HepG2 (cell line): ENCODE results near the gene KAZALD1. TPM values are rescaled to one million over a fixed set of nuclear protein-coding genes. Genes with fewer than 3 reads are reported as not detected.

Source experiments
- ARNT ChIP-seq: fragments of 450-650 bp; IDR thresholded peaks from 2 replicates; pipeline ENCODE4 v1.6.1; 2017
- ASH2L ChIP-seq: fragments of 300-600, 200-600 bp; sonication (generic); IDR thresholded peaks from 2 replicates; pipeline ENCODE4 v1.7.0; 2017; ENCODE audit warnings: low read depth, mild to moderate bottlenecking, moderate library complexity, mixed read lengths, low read length; ENCODE audit not compliant: insufficient read length
- CBX2 ChIP-seq, 2 experiments: fragments of 200-600 bp in 1 of 2; sonication (generic); formaldehyde crosslinking in 1 of 2; IDR thresholded peaks; 2 replicates each; pipeline versions ENCODE4 v1.7.0 to v1.8.1; 2018 to 2022; ENCODE audit warnings: low read depth in 2 of 2, low read length in 1 of 2, mild to moderate bottlenecking in 1 of 2, missing genetic modification reagents in 1 of 2
- ELF4 ChIP-seq: sonication (generic); formaldehyde crosslinking; IDR thresholded peaks from 2 replicates; pipeline ENCODE4 v1.5.0; 2020; ENCODE audit warnings: missing genetic modification reagents, mild to moderate bottlenecking, moderate library complexity, borderline replicate concordance
- HDAC2 ChIP-seq: sonication (generic); formaldehyde crosslinking; IDR thresholded peaks from 2 replicates; pipeline ENCODE4 v1.4.0; 2020; ENCODE audit warnings: missing genetic modification reagents
- KDM2A ChIP-seq: sonication (generic); formaldehyde crosslinking; IDR thresholded peaks from 2 replicates; pipeline ENCODE4 v1.4.0; 2020; ENCODE audit warnings: low read depth, missing genetic modification reagents, borderline replicate concordance
- KMT2A ChIP-seq: sonication (generic); formaldehyde crosslinking; IDR thresholded peaks from 2 replicates; pipeline ENCODE4 v1.4.0; 2020; ENCODE audit warnings: missing genetic modification reagents
- NBN ChIP-seq: fragments of 450-650 bp; conservative IDR thresholded peaks from 2 replicates; pipeline ENCODE4 v1.6.1; 2017
- SMARCC2 ChIP-seq: fragments of 450-650 bp; IDR thresholded peaks from 2 replicates; pipeline ENCODE4 v1.6.1; 2017; ENCODE audit warnings: antibody characterized with exemption, mild to moderate bottlenecking
- ZMYM2 ChIP-seq: sonication (generic); formaldehyde crosslinking; IDR thresholded peaks from 2 replicates; pipeline ENCODE4 v1.8.0; 2022; ENCODE audit warnings: mild to moderate bottlenecking, missing genetic modification reagents
- ZNF34 ChIP-seq: sonication (generic); formaldehyde crosslinking; IDR thresholded peaks from 2 replicates; pipeline ENCODE4 v1.4.0; 2020; ENCODE audit warnings: mild to moderate bottlenecking, missing genetic modification reagents, borderline replicate concordance
- ZNF44 ChIP-seq: sonication (generic); formaldehyde crosslinking; IDR thresholded peaks from 2 replicates; pipeline ENCODE4 v1.5.1; 2020; ENCODE audit warnings: mild to moderate bottlenecking, missing genetic modification reagents
- ZNF550 ChIP-seq: sonication (generic); formaldehyde crosslinking; IDR thresholded peaks from 2 replicates; pipeline ENCODE4 v1.4.0; 2020; ENCODE audit warnings: mild to moderate bottlenecking, missing genetic modification reagents, borderline replicate concordance
- polyA plus RNA-seq, 8 experiments: library from polyadenylated mRNA; depleted of rRNA in 3 of 8; stranded (reverse) in 7 of 8; unstranded in 1 of 8; fragments of >200 nt; fragmentation: Illumina TruSeq in 4 of 8; extraction: Trizol in 4 of 8; gene quantifications; 2 replicates each; pipeline versions ENCODE4 v1.2.1 to v1.2.3, GENCODE V29; 2011 to 2016; ENCODE audit warnings: low read depth in 4 of 8, missing spikeins in 1 of 8, mixed read lengths in 1 of 8; ENCODE audit not compliant: insufficient read depth in 1 of 8
- total RNA-seq, 5 experiments: library from RNA; depleted of rRNA; stranded (reverse); fragments of >200 nt; fragmentation: Illumina TruSeq; extraction: Trizol; gene quantifications; 2 replicates each; pipeline ENCODE4 v1.2.3, GENCODE V29; 2016; ENCODE audit warnings: low read depth in 1 of 5
- TF ChIP-seq, protein P1 (sequence below): sonication (generic); formaldehyde crosslinking; IDR thresholded peaks from 2 replicates; pipeline ENCODE4 v1.8.1; 2022; ENCODE audit warnings: low read depth, mild to moderate bottlenecking, missing genetic modification reagents
- TF ChIP-seq, protein P2 (sequence below): sonication (generic); formaldehyde crosslinking; IDR thresholded peaks from 2 replicates; pipeline ENCODE4 v1.4.0; 2020; ENCODE audit warnings: missing genetic modification reagents
- TF ChIP-seq, protein P3 (sequence below): sonication (generic); formaldehyde crosslinking; IDR thresholded peaks from 2 replicates; pipeline ENCODE4 v1.5.0; 2020; ENCODE audit warnings: missing genetic modification reagents
- TF ChIP-seq, protein P4 (sequence below): sonication (generic); formaldehyde crosslinking; IDR thresholded peaks from 2 replicates; pipeline ENCODE4 v1.4.0; 2020; ENCODE audit warnings: mild to moderate bottlenecking, missing genetic modification reagents
- TF ChIP-seq, protein P5 (sequence below): sonication (generic); formaldehyde crosslinking; IDR thresholded peaks from 2 replicates; pipeline ENCODE4 v1.5.0; 2020; ENCODE audit warnings: missing genetic modification reagents
- TF ChIP-seq, protein P6 (sequence below): sonication (generic); formaldehyde crosslinking; IDR thresholded peaks from 2 replicates; pipeline ENCODE4 v1.8.1; 2023; ENCODE audit warnings: mild to moderate bottlenecking, moderate library complexity, missing genetic modification reagents
- TF ChIP-seq, protein P7 (sequence below): sonication (generic); formaldehyde crosslinking; IDR thresholded peaks from 2 replicates; pipeline ENCODE4 v1.4.0; 2020; ENCODE audit warnings: mild to moderate bottlenecking, missing genetic modification reagents

KAZALD1 gene
- total and polyA plus RNA-seq, 2 of the 13 experiments (the other 11 are each of a cell fraction or from before 2014, with no cell fraction given) = 16.7 to 27.7 TPM

DNA sequence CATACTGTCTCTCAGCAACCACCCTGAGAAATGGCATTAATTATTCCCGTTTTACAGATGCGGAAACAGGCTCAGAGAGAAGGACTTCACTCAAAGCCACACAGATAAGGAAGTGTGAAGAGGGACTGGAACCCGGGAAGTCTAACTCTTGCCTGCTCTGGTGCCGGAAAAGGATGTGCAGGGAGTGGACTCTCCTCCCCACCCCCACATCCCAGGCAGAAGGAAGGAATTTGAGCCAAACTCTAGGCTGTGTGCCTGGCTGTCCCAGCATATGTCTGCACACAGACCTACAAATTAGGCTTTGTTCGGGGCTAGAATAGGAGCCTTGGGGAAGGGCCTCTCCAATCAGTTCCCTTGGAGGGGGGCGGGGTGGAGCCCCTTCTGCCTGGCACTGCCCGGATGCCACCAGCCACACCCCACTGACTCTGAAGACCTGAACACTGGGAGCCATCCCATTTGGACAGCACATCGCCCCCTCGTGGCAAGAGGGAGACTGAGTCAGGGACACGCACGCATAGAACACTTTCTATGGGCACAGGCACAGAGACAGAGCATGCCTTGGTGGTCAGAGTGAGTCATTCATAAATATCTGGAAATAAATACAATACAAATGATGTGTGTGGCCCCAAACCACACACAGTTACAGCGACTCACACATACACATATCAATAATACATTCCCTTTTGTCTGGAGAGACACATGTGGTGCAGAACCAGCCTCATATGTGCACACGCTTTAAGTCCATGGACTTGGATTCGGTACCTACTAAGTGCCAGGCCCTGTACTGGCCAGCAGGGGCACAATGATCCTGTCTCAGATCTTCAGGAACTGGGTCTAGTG is 49.0 kb upstream of the KAZALD1 start (continued):
- TF ChIP-seq, protein P1, sequence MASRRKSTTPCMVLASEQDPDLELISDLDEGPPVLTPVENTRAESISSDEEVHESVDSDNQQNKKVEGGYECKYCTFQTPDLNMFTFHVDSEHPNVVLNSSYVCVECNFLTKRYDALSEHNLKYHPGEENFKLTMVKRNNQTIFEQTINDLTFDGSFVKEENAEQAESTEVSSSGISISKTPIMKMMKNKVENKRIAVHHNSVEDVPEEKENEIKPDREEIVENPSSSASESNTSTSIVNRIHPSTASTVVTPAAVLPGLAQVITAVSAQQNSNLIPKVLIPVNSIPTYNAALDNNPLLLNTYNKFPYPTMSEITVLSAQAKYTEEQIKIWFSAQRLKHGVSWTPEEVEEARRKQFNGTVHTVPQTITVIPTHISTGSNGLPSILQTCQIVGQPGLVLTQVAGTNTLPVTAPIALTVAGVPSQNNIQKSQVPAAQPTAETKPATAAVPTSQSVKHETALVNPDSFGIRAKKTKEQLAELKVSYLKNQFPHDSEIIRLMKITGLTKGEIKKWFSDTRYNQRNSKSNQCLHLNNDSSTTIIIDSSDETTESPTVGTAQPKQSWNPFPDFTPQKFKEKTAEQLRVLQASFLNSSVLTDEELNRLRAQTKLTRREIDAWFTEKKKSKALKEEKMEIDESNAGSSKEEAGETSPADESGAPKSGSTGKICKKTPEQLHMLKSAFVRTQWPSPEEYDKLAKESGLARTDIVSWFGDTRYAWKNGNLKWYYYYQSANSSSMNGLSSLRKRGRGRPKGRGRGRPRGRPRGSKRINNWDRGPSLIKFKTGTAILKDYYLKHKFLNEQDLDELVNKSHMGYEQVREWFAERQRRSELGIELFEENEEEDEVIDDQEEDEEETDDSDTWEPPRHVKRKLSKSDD (CRISPR knock-in tag) = no peak
- no peak for TF ChIP-seq ZNF34
- TF ChIP-seq, protein P2, sequence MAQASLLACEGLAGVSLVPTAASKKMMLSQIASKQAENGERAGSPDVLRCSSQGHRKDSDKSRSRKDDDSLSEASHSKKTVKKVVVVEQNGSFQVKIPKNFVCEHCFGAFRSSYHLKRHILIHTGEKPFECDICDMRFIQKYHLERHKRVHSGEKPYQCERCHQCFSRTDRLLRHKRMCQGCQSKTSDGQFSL (CRISPR knock-in tag) = no peak
- TF ChIP-seq, protein P3, sequence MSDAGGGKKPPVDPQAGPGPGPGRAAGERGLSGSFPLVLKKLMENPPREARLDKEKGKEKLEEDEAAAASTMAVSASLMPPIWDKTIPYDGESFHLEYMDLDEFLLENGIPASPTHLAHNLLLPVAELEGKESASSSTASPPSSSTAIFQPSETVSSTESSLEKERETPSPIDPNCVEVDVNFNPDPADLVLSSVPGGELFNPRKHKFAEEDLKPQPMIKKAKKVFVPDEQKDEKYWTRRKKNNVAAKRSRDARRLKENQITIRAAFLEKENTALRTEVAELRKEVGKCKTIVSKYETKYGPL (CRISPR knock-in tag) = no peak
- TF ChIP-seq, protein P4, sequence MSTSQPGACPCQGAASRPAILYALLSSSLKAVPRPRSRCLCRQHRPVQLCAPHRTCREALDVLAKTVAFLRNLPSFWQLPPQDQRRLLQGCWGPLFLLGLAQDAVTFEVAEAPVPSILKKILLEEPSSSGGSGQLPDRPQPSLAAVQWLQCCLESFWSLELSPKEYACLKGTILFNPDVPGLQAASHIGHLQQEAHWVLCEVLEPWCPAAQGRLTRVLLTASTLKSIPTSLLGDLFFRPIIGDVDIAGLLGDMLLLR (CRISPR knock-in tag) = no peak
- peak; percentile 80 for TF ChIP-seq KDM2A (CRISPR knock-in tag)
- TF ChIP-seq ZMYM2 (CRISPR knock-in tag) = 0 out of 2 replicates have a peak, but pooled peaks have one; percentile 44
- TF ChIP-seq SMARCC2 = no peak
- TF ChIP-seq, protein P5, sequence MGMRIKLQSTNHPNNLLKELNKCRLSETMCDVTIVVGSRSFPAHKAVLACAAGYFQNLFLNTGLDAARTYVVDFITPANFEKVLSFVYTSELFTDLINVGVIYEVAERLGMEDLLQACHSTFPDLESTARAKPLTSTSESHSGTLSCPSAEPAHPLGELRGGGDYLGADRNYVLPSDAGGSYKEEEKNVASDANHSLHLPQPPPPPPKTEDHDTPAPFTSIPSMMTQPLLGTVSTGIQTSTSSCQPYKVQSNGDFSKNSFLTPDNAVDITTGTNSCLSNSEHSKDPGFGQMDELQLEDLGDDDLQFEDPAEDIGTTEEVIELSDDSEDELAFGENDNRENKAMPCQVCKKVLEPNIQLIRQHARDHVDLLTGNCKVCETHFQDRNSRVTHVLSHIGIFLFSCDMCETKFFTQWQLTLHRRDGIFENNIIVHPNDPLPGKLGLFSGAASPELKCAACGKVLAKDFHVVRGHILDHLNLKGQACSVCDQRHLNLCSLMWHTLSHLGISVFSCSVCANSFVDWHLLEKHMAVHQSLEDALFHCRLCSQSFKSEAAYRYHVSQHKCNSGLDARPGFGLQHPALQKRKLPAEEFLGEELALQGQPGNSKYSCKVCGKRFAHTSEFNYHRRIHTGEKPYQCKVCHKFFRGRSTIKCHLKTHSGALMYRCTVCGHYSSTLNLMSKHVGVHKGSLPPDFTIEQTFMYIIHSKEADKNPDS (CRISPR knock-in tag) = no peak
- no peak for TF ChIP-seq ARNT
- no peak for TF ChIP-seq ZNF44 (CRISPR knock-in tag)
- TF ChIP-seq ASH2L = no peak
- TF ChIP-seq KMT2A (CRISPR knock-in tag) = 0 out of 2 replicates have a peak, but pooled peaks have one; percentile 24
- TF ChIP-seq ELF4 (CRISPR knock-in tag) = no peak
- TF ChIP-seq ZNF550 (CRISPR knock-in tag) = no peak
- TF ChIP-seq, protein P6, sequence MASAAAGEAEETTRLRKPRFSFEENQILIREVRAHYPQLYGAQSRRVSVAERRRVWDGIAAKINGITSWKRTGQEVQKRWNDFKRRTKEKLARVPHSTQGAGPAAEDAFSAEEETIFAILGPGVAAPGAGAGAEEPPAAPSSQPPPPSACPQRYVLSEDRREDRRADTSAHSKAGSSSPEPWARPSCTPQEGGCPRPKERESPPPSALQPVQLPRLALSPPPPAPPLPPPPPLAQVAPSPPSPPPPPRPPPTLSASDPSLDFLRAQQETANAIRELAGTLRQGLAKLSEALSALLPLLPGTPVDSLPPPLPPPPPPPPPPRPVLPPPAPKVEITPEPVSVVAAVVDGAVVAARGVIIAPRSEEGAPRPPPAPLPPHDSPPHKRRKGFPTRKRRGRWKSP (CRISPR knock-in tag) = 0 out of 2 replicates have a peak, but pooled peaks have one; percentile 16
- no peak for TF ChIP-seq NBN
- TF ChIP-seq, protein P7, sequence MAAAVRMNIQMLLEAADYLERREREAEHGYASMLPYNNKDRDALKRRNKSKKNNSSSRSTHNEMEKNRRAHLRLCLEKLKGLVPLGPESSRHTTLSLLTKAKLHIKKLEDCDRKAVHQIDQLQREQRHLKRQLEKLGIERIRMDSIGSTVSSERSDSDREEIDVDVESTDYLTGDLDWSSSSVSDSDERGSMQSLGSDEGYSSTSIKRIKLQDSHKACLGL (CRISPR knock-in tag) = no peak
- peak; percentile 72 for TF ChIP-seq HDAC2 (CRISPR knock-in tag)
- TF ChIP-seq CBX2 (IDR thresholded peaks at IDR 0.05; ENCODE audit: low read depth, low read length) = no peak
- no peak for TF ChIP-seq CBX2 (CRISPR knock-in tag; IDR thresholded peaks at IDR 0.05; ENCODE audit: low read depth)
